B cell (primary cell): ENCODE measurements around the gene ACKR2. TPM values are rescaled to one million over a fixed set of nuclear protein-coding genes. Genes with fewer than 3 reads are reported as not detected.

Source experiments
- ATAC-seq: fragments of 200-7000 bp; cut with Tn5 transposase; one replicate; pipeline ENCODE4 v1.10.0; 2021; ENCODE audit warnings: low read depth, mild to moderate bottlenecking, moderate number of reproducible peaks, moderate library complexity
- CTCF ChIA-PET: fragments of 350-600 bp; sonication (Branson Sonifier 250); formaldehyde crosslinking; loops from one replicate; lab custom pipeline; 2021; ENCODE audit warnings: antibody characterized with exemption, inconsistent platforms; lab: Charles Lee
- POLR2A ChIA-PET: fragments of 350-600 bp; sonication (Branson Sonifier 250); formaldehyde crosslinking; loops from one replicate; lab custom pipeline; 2021; ENCODE audit warnings: antibody characterized with exemption; lab: Charles Lee
- DNase-seq: peaks from one replicate; pipeline ENCODE4 v3.0.0; 2013
- H2AFZ ChIP-seq: 2 replicates; pipeline ENCODE4 v1.6.1; 2012; ENCODE audit warnings: mild to moderate bottlenecking, low read depth, low read length; ENCODE audit not compliant: insufficient read depth, poor library complexity, severe bottlenecking
- H3K27ac ChIP-seq, 2 donors: 1 replicate in 1 of 2; 2 replicates in 1 of 2; pipeline ENCODE4 v1.5.1; 2012 to 2013; ENCODE audit warnings: low read length in 2 of 2, mild to moderate bottlenecking in 2 of 2, moderate library complexity in 1 of 2
- H3K27me3 ChIP-seq, 4 experiments: fragments of 200-600 bp in 1 of 4; sonication (generic) in 1 of 4; replicated peaks in 1 of 4; 1 replicate in 2 of 4; 2 replicates in 2 of 4; pipeline versions ENCODE4 v1.6.1 to v1.7.0; 2013 to 2016; ENCODE audit warnings: low read length in 3 of 4, mild to moderate bottlenecking in 2 of 4, mixed read lengths in 1 of 4, moderate library complexity in 1 of 4; ENCODE audit not compliant: insufficient read depth in 4 of 4, control insufficient read depth in 3 of 4; ENCODE audit errors: control extremely low read depth in 1 of 4
- H3K36me3 ChIP-seq, 2 experiments: replicated peaks in 1 of 2; 1 replicate in 1 of 2; 2 replicates in 1 of 2; pipeline versions ENCODE4 v1.6.1 to v1.7.1; 2013; ENCODE audit warnings: low read length in 1 of 2; ENCODE audit not compliant: insufficient read depth in 2 of 2, control insufficient read depth in 1 of 2; ENCODE audit errors: control extremely low read depth in 1 of 2, extremely low read depth in 1 of 2
- H3K4me1 ChIP-seq, 2 donors: fragments of 200-600 bp in 1 of 2; sonication (generic) in 1 of 2; 1 replicate in 1 of 2; 2 replicates in 1 of 2; pipeline versions ENCODE4 v1.5.1 to v1.6.1; 2013 to 2017; ENCODE audit warnings: low read length in 2 of 2; ENCODE audit not compliant: control insufficient read depth in 2 of 2, insufficient read depth in 2 of 2
- H3K4me2 ChIP-seq: replicated peaks from 2 replicates; pipeline ENCODE3; 2012; ENCODE audit warnings: mild to moderate bottlenecking, low read depth, low read length; ENCODE audit not compliant: poor library complexity, severe bottlenecking
- H3K4me3 ChIP-seq, 5 experiments: fragments of 200-600 bp in 1 of 5; sonication (generic) in 1 of 5; 1 replicate in 3 of 5; 2 replicates in 2 of 5; pipeline versions ENCODE4 v1.5.1 to v1.7.0; 2011 to 2016; ENCODE audit warnings: low read length in 4 of 5, mild to moderate bottlenecking in 4 of 5, low read depth in 2 of 5, control low read depth in 1 of 5, moderate library complexity in 1 of 5; ENCODE audit not compliant: insufficient read depth in 1 of 5; ENCODE audit errors: control extremely low read depth in 1 of 5, extremely low read depth in 1 of 5
- H3K79me2 ChIP-seq: fragments of 200-600 bp; sonication (generic); one replicate; pipeline ENCODE4 v1.6.0; 2016; ENCODE audit warnings: low read length; ENCODE audit not compliant: control insufficient read depth, insufficient read depth
- H3K9ac ChIP-seq: fragments of 200-600 bp; sonication (generic); 2 replicates; pipeline ENCODE4 v1.6.1; 2017; ENCODE audit warnings: mild to moderate bottlenecking, low read length, moderate library complexity
- H3K9me3 ChIP-seq, 3 donors: one replicate each; pipeline versions ENCODE4 v1.6.1 to v1.7.1; 2013; ENCODE audit warnings: low read length in 2 of 3; ENCODE audit not compliant: control insufficient read depth in 2 of 3, insufficient read depth in 1 of 3; ENCODE audit errors: control extremely low read depth in 1 of 3
- H4K20me1 ChIP-seq: 2 replicates; pipeline ENCODE4 v1.6.0; 2012; ENCODE audit warnings: mild to moderate bottlenecking, low read length; ENCODE audit not compliant: insufficient read depth, control insufficient read depth, poor library complexity, severe bottlenecking
- H3K27ac Mint-ChIP-seq: one replicate; pipeline ENCODE4 v1.8.0; 2021; ENCODE audit warnings: mixed read lengths
- H3K27me3 Mint-ChIP-seq: one replicate; pipeline ENCODE4 v1.8.0; 2021; ENCODE audit warnings: mixed read lengths
- H3K4me1 Mint-ChIP-seq: one replicate; pipeline ENCODE4 v1.8.0; 2021; ENCODE audit warnings: mixed read lengths
- H3K4me3 Mint-ChIP-seq: one replicate; pipeline ENCODE4 v1.8.0; 2021; ENCODE audit warnings: mixed read lengths
- H3K9me3 Mint-ChIP-seq: one replicate; pipeline ENCODE4 v1.8.0; 2022; ENCODE audit warnings: mixed read lengths; ENCODE audit not compliant: insufficient read depth
- EZH2 ChIP-seq: IDR thresholded peaks from 2 replicates; pipeline ENCODE4 v1.6.1; 2012; ENCODE audit warnings: borderline replicate concordance, low read depth, mild to moderate bottlenecking, moderate library complexity, low read length; ENCODE audit not compliant: insufficient read depth, poor library complexity, severe bottlenecking
- WGBS: methylation state at CpG from one replicate; pipeline ENCODE4 v1.1.5; 2013; ENCODE audit warnings: missing lambda C conversion rate; ENCODE audit not compliant: insufficient coverage; 5-methylcytosine and 5-hydroxymethylcytosine counted together
- intact Hi-C: fragments of 100-400 bp; cut with micrococcal nuclease; formaldehyde crosslinking; loops from one replicate; pipeline ENCODE4 v1.10.0; 2022
- polyA plus RNA-seq: library from polyadenylated mRNA; depleted of rRNA; stranded (reverse); fragments of >200 nt; gene quantifications from 2 replicates; pipeline ENCODE4 v1.2.3, GENCODE V29; 2012
- total RNA-seq, 2 donors: library from RNA; stranded (reverse); fragments of 120-200 nt in 1 of 2; gene quantifications; 1 replicate in 1 of 2; 2 replicates in 1 of 2; pipeline versions ENCODE4 v1.2.3 to v1.2.4, GENCODE V29; 2013 to 2022
- TF ChIP-seq, protein P1 (sequence below): fragments of 200-600 bp; IDR thresholded peaks from one replicate; pipeline ENCODE4 v1.8.0; 2022; ENCODE audit warnings: antibody characterized with exemption, mild to moderate bottlenecking

Gene ACKR2
- total and polyA plus RNA-seq, 2 donors (not counting 1 experiment from before 2014, with no cell fraction given) = 0.31 to 1.7 TPM

DNA sequence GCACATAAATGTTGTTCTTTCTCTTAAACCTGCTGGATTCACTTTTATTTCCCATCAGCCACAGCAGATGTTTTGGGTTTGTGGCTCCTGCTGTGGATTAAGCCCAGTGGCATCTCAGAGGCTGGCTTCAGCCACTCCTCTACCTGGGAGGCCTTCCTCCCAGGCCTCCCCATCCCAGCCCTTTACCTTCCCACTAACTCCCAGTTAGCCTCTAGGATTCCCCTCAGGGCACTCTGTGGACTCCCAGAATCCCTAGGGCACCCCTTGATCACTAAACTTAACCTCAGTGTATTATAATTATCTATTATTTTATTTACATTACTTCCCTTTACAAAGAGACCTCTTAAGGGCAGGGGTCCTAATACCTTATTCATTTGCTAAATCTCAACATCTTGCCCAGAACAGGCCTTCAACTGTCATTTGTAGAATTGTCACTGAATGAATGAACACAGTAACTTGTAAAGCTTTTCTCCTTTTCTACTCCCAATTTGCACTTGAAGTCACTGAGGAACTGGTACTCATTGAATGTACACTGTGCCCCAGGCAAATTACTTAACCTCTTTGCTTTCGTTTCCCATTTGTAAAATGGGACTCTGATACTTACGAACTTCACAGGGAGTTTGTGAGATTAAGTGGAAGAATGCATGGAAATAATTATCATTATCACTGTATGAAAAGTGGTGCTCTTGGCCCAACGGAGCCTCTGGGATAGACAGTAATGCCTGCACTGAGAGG, 44.5 kb upstream of the ACKR2 start:
- peaks cover 6% of the 10 kb centered on the region for H3K27me3 Mint-ChIP-seq
- no peaks in the 10 kb centered on the region for H4K20me1 ChIP-seq
- H3K27ac Mint-ChIP-seq = no peak overlapping the region
- ChIA-PET CTCF (no interaction called here), POLR2A (no interaction called here)
- 90% methylated on average over 1 of the region's 3 CpGs for WGBS
- H3K4me3 Mint-ChIP-seq = no peak overlapping the region
- no peaks in the 10 kb centered on the region for H3K4me1 ChIP-seq
- H3K36me3 ChIP-seq = no peaks in the 10 kb centered on the region
- H3K27me3 ChIP-seq = no peaks in the 10 kb centered on the region
- H3K9me3 Mint-ChIP-seq = no peaks in the 10 kb centered on the region
- no peak for TF ChIP-seq EZH2
- TF ChIP-seq, protein P1, sequence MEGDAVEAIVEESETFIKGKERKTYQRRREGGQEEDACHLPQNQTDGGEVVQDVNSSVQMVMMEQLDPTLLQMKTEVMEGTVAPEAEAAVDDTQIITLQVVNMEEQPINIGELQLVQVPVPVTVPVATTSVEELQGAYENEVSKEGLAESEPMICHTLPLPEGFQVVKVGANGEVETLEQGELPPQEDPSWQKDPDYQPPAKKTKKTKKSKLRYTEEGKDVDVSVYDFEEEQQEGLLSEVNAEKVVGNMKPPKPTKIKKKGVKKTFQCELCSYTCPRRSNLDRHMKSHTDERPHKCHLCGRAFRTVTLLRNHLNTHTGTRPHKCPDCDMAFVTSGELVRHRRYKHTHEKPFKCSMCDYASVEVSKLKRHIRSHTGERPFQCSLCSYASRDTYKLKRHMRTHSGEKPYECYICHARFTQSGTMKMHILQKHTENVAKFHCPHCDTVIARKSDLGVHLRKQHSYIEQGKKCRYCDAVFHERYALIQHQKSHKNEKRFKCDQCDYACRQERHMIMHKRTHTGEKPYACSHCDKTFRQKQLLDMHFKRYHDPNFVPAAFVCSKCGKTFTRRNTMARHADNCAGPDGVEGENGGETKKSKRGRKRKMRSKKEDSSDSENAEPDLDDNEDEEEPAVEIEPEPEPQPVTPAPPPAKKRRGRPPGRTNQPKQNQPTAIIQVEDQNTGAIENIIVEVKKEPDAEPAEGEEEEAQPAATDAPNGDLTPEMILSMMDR = no peak
- H3K79me2 ChIP-seq = no peaks in the 10 kb centered on the region
- H3K4me2 ChIP-seq = no peak overlapping the region
- no peak for ATAC-seq
- H3K4me3 ChIP-seq = no peak overlapping the region
- H3K27ac ChIP-seq = no peak overlapping the region
- no peak overlapping the region for H3K9ac ChIP-seq
- DNase-seq = no peak
- H2AFZ ChIP-seq = no peak overlapping the region
- H3K4me1 Mint-ChIP-seq = no peaks in the 10 kb centered on the region
- no peaks in the 10 kb centered on the region for H3K9me3 ChIP-seq
- intact Hi-C loops = no loop called here

DNA sequence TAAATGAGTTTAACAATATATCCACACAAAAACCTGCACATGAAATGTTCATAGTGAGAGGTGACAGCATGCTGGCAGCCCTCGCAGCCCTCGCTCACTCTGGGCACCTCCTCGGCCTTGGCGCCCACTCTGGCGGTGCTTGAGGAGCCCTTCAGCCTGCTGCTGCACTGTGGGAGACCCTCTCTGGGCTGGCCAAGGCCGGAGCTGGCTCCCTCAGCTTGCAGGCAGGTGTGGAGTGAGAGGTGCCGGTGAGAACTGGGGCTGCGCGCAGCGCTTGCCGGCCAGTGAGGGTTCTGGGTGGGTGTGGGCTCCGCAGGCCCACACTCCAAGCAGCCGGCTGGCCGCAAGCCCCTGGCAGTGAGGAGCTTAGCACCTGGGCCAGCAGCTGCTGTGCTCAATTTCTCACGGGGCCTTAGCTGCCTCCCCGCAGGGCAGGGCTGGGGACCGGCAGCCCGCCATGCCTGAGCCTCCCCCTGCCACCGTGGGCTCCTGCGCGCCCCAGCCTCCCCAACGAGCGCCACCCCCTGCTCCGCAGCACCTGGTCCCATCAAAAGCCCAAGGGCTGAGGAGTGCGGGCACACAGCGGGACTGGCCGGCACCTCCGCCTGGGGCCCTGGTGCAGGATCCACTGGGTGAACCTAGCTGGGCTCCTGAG, 39.6 kb upstream of the ACKR2 start:
- Histone ChIP-seq H3K27ac (no peak overlapping the region), H4K20me1 (no peaks in the 10 kb centered on the region), H3K4me1 (peaks cover 4 to 10% of the 10 kb centered on the region in 2 donors), H3K4me3 (no peak overlapping the region), H3K9me3 (peaks cover 0 to 10% (median 0%) of the 10 kb centered on the region in 3 donors), H3K4me2 (no peak overlapping the region), H3K79me2 (no peaks in the 10 kb centered on the region), H3K36me3 (no peaks in the 10 kb centered on the region), H3K9ac (no peak overlapping the region), H2AFZ (no peak overlapping the region), H3K27me3 (no peaks in the 10 kb centered on the region)
- ChIA-PET POLR2A (no interaction called here), CTCF (interaction anchor here (0.8 kb wide), 1 partner anchor 25 kb away, joined by 3 read pairs; no protein-coding TSS in a partner anchor)
- Mint-ChIP-seq H3K27me3 (peaks cover 6% of the 10 kb centered on the region), H3K27ac (no peak overlapping the region), H3K4me3 (no peak overlapping the region), H3K4me1 (peaks cover 11% of the 10 kb centered on the region), H3K9me3 (peaks cover 4% of the 10 kb centered on the region)
- intact Hi-C loops = loop anchor here (5.0 kb wide), 1 partner anchor 1993 kb away; the partner anchor contains the start of genes KIAA1143 and KIF15
- DNase-seq = no peak
- TF ChIP-seq, protein P1 = no peak
- no peak for TF ChIP-seq EZH2
- WGBS = 97% methylated on average over 25 of the region's 28 CpGs
- ATAC-seq = no peak
